HCT116 (cell line): ENCODE data around the gene ANO10. TPM values are rescaled to one million over a fixed set of nuclear protein-coding genes. Genes with fewer than 3 reads are reported as not detected.
"Not testable (repeated sequence)": the region's sequence is repeated elsewhere in the genome, so short reads cannot be mapped to it uniquely, and the experiment has no call there.

Experiments used
- ATAC-seq: fragments of 200-7000 bp; cut with Tn5 transposase; 2 replicates; pipeline ENCODE4 v1.9.1; 2020; ENCODE audit warnings: mild to moderate bottlenecking, moderate library complexity
- BruUV-seq: library from RNA; stranded (reverse); fragments of 400-500 nt; replicated peaks from 2 replicates; lab custom pipeline; 2021; lab: Mats Ljungman, UMichigan
- CTCF ChIA-PET: fragments of 300-600 bp; sonication (Branson Sonifier 250); formaldehyde crosslinking; loops from one replicate; lab custom pipeline; 2021; ENCODE audit warnings: antibody characterized with exemption; lab: Charles Lee
- POLR2A ChIA-PET: fragments of 300-600, 350-600 bp; sonication (Branson Sonifier 250); formaldehyde crosslinking; loops from one replicate; lab custom pipeline; 2021; ENCODE audit warnings: antibody characterized with exemption; lab: Charles Lee
- RAD21 ChIA-PET, 2 experiments: fragments of 300-600 bp; sonication (Branson Sonifier 250); formaldehyde crosslinking; loops; one replicate each; lab custom pipeline; 2023; ENCODE audit warnings: low total read pairs in 2 of 2; ENCODE audit not compliant: uncharacterized antibody in 2 of 2, unreplicated experiment in 2 of 2, low non-redundant PET in 1 of 2; lab: Charles Lee
- DNase-seq: peaks from one replicate; pipeline ENCODE4 v3.0.0-alpha.2; 2010; ENCODE audit warnings: low read depth, low spot score
- H2AFZ ChIP-seq: fragments of 200-600 bp; shearing (Covaris generic), sonication (generic); 2 replicates; pipeline ENCODE4 v1.6.1; 2017; ENCODE audit warnings: low read depth, mixed run types, mixed read lengths, antibody characterized with exemption, low read length; ENCODE audit not compliant: poor library complexity, severe bottlenecking
- H3K27ac ChIP-seq: 2 replicates; pipeline ENCODE4 v1.5.1; 2012; ENCODE audit warnings: low read depth, low read length
- H3K27me3 ChIP-seq: fragments of 200-600 bp; sonication (generic); 2 replicates; pipeline ENCODE4 v1.6.1; 2016; ENCODE audit warnings: mixed run types, low read length, mixed read lengths; ENCODE audit not compliant: insufficient read depth
- H3K36me3 ChIP-seq, 2 experiments: fragments of 200-500 bp in 1 of 2; fragments of 200-600 bp in 1 of 2; sonication (Bioruptor generic) in 1 of 2; sonication (generic) in 1 of 2; 2 replicates each; pipeline versions ENCODE4 v1.5.1 to v1.6.1; 2014 to 2016; ENCODE audit warnings: low read length in 2 of 2, inconsistent platforms in 1 of 2, mixed read lengths in 1 of 2, mixed run types in 1 of 2; ENCODE audit not compliant: insufficient read depth in 2 of 2, control insufficient read depth in 1 of 2
- H3K4me1 ChIP-seq, 2 experiments: fragments of 200-600 bp in 1 of 2; sonication (generic) in 1 of 2; 2 replicates each; pipeline versions ENCODE4 v1.5.1 to v1.6.1; 2012 to 2017; ENCODE audit warnings: low read length in 2 of 2, inconsistent platforms in 1 of 2, mild to moderate bottlenecking in 1 of 2, mixed read lengths in 1 of 2, mixed run types in 1 of 2, moderate library complexity in 1 of 2; ENCODE audit not compliant: insufficient read depth in 2 of 2, control insufficient read depth in 1 of 2
- H3K4me2 ChIP-seq: fragments of 200-600 bp; sonication (generic); 2 replicates; pipeline ENCODE4 v1.6.1; 2017; ENCODE audit warnings: mixed run types, low read length, mixed read lengths
- H3K4me3 ChIP-seq, 2 experiments: fragments of 200-600 bp in 1 of 2; sonication (generic) in 1 of 2; replicated peaks in 1 of 2; 2 replicates each; pipeline ENCODE4 v1.5.1; 2011 to 2016; ENCODE audit warnings: low read length in 2 of 2, control low read depth in 1 of 2, low read depth in 1 of 2, mild to moderate bottlenecking in 1 of 2, mixed read lengths in 1 of 2, mixed run types in 1 of 2
- H3K79me2 ChIP-seq: fragments of 200-600 bp; sonication (generic); 2 replicates; pipeline ENCODE4 v1.6.1; 2017; ENCODE audit warnings: mild to moderate bottlenecking, mixed run types, low read length, moderate library complexity, mixed read lengths; ENCODE audit not compliant: insufficient read depth
- H3K9ac ChIP-seq: fragments of 200-600 bp; sonication (generic); 2 replicates; pipeline ENCODE4 v1.6.1; 2016; ENCODE audit warnings: low read length, mixed read lengths
- H3K9me2 ChIP-seq: fragments of 200-600 bp; sonication (generic), shearing (Covaris generic); 2 replicates; pipeline ENCODE4 v1.6.1; 2017; ENCODE audit warnings: mixed run types, mild to moderate bottlenecking, moderate library complexity; ENCODE audit not compliant: insufficient read depth
- H3K9me3 ChIP-seq, 2 experiments: fragments of 200-500 bp in 1 of 2; fragments of 200-600 bp in 1 of 2; sonication (Bioruptor generic) in 1 of 2; sonication (generic) in 1 of 2; 2 replicates each; pipeline ENCODE4 v1.6.1; 2014 to 2017; ENCODE audit warnings: low read length in 2 of 2, mixed read lengths in 2 of 2, inconsistent platforms in 1 of 2, low read depth in 1 of 2, mild to moderate bottlenecking in 1 of 2, mixed run types in 1 of 2, moderate library complexity in 1 of 2; ENCODE audit not compliant: control insufficient read depth in 1 of 2, insufficient read depth in 1 of 2
- H4K20me1 ChIP-seq: fragments of 200-600 bp; sonication (generic), shearing (Covaris generic); 2 replicates; pipeline ENCODE4 v1.6.1; 2017; ENCODE audit warnings: mixed run types, mild to moderate bottlenecking, moderate library complexity; ENCODE audit not compliant: insufficient read depth
- CBX3 ChIP-seq: IDR thresholded peaks from 2 replicates; pipeline ENCODE4 v1.6.1; 2012; ENCODE audit warnings: low read depth
- CTCF ChIP-seq, 3 experiments: fragments of 200-600 bp in 1 of 3; sonication (generic) in 1 of 3; IDR thresholded peaks in 2 of 3; conservative IDR thresholded peaks in 1 of 3; 2 replicates each; pipeline ENCODE4 v1.5.1; 2012 to 2017; ENCODE audit warnings: low read depth in 2 of 3, low read length in 2 of 3, antibody characterized with exemption in 1 of 3, borderline replicate concordance in 1 of 3, control low read depth in 1 of 3, mild to moderate bottlenecking in 1 of 3, mixed read lengths in 1 of 3, mixed run types in 1 of 3, moderate library complexity in 1 of 3; ENCODE audit not compliant: insufficient read depth in 1 of 3
- EZH2 ChIP-seq: fragments of 200-600 bp; sonication (generic); IDR thresholded peaks from 2 replicates; pipeline ENCODE4 v1.6.1; 2017; ENCODE audit warnings: antibody characterized with exemption, mixed run types
- FOSL1 ChIP-seq: IDR thresholded peaks from 2 replicates; pipeline ENCODE4 v1.6.1; 2012; ENCODE audit warnings: low read depth
- RAD21 ChIP-seq: IDR thresholded peaks from 2 replicates; pipeline ENCODE4 v1.6.1; 2012; ENCODE audit warnings: low read depth, mild to moderate bottlenecking
- SP1 ChIP-seq: IDR thresholded peaks from 2 replicates; pipeline ENCODE4 v1.6.1; 2012; ENCODE audit warnings: low read depth
- SRF ChIP-seq: IDR thresholded peaks from 2 replicates; pipeline ENCODE4 v1.6.1; 2012; ENCODE audit warnings: low read depth
- TCF7L2 ChIP-seq: IDR thresholded peaks from 2 replicates; pipeline ENCODE4 v1.7.0; 2011; ENCODE audit warnings: borderline replicate concordance, inconsistent platforms; ENCODE audit not compliant: insufficient read depth, insufficient read length; ENCODE audit errors: extremely low read depth
- YY1 ChIP-seq: IDR thresholded peaks from 2 replicates; pipeline ENCODE4 v1.6.1; 2011; ENCODE audit warnings: low read length, low read depth, moderate library complexity, mild to moderate bottlenecking; ENCODE audit not compliant: insufficient replicate concordance; ENCODE audit errors: extremely low read depth
- intact Hi-C: fragments of 100-400 bp; cut with micrococcal nuclease; formaldehyde crosslinking; loops from 2 replicates; pipeline ENCODE4 v1.10.0; 2022
- total RNA-seq: library from RNA; stranded (reverse); gene quantifications from one replicate; pipeline ENCODE4 v1.2.1, GENCODE V29; 2021; ENCODE audit not compliant: unreplicated experiment

The ANO10 gene
- total RNA-seq, 1 experiment from 2014 or later = 13.3 TPM

GRCh38 chr3:43659250-43659880, 37.6 kb upstream of the ANO10 start (continued):
- no peak for TF ChIP-seq CBX3
- no peak for TF ChIP-seq SP1
- no peak for TF ChIP-seq TCF7L2
- no peak for TF ChIP-seq EZH2
- TF ChIP-seq SRF = no peak
- TF ChIP-seq YY1 = no peak
- TF ChIP-seq, all 23 proteins: peak for 0

DNA sequence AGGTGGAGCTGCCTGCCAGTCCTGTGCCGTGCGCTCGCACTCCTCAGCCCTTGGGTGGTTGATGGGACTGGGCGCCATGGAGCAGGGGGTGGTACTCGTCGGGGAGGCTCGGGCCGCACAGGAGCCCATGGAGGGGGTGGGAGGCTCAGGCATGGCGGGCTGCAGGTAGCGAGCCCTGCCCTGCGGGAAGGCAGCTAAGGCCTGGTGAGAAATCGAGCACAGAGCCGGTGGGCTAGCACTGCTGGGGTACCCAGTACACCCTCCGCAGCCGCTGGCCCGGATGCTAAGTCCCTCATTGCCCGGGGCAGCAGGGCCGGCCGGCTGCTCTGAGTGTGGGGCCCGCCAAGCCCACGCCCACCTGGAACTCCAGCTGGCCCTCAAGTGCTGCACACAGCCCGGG, 34.6 kb upstream of the ANO10 start:
- CTCF ChIA-PET, RAD21 ChIA-PET, POLR2A ChIA-PET, H3K9me3 ChIP-seq, H3K9me2 ChIP-seq, intact Hi-C loops, H3K27ac ChIP-seq, DNase-seq, ATAC-seq, H3K36me3 ChIP-seq, H3K4me1 ChIP-seq, H2AFZ ChIP-seq, H3K27me3 ChIP-seq, H3K4me3 ChIP-seq, H4K20me1 ChIP-seq, H3K4me2 ChIP-seq, H3K9ac ChIP-seq, H3K79me2 ChIP-seq, BruUV-seq: not testable (repeated sequence)

DNA sequence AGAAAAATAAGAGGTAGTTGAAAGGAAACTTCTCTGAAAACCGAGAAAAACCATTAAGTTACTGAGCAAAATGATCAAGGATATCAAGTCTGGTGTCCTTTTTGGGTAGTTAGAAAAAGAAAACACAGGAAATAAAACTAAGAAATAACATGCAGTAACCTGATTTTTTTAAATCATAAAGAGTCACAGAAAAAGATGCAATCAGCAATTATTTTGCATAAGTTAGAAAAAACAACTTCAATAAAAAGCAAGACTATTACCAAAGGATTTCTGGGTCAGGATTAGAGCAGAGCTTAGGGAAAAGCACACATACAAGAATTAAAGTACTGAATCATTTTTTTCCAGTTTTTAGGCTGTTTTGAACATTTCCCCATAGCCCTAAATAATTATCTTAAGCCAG, 28.5 kb upstream of the ANO10 start:
- Histone ChIP-seq H2AFZ (no peak overlapping the region), H3K9me2 (no peaks in the 10 kb centered on the region; the same call in 1 of the 2 replicates), H3K79me2 (no peaks in the 10 kb centered on the region), H3K9me3 (no peaks in the 10 kb centered on the region), H3K27me3 (no peaks in the 10 kb centered on the region), H3K4me2 (no peak overlapping the region), H3K4me1 (peaks cover 0 to 5% of the 10 kb centered on the region in 2 experiments; a peak in 1 of 4 replicates), H3K27ac (no peak overlapping the region), H4K20me1 (no peaks in the 10 kb centered on the region), H3K4me3 (no peak overlapping the region), H3K9ac (no peak overlapping the region), H3K36me3 (no peaks in the 10 kb centered on the region)
- no TSS peak for BruUV-seq
- RAD21 ChIA-PET = no interaction called here
- intact Hi-C loops = no loop called here
- ATAC-seq (no peak), DNase-seq (no peak)
- CTCF ChIA-PET = no interaction called here
- POLR2A ChIA-PET = no interaction called here
- TF ChIP-seq CTCF (IDR thresholded peaks at IDR 0.05 in 2 of 3, conservative IDR thresholded peaks at IDR 0.05 in 1 of 3; ENCODE audit: borderline replicate concordance in 1 of 3, insufficient read depth in 1 of 3, low read depth in 2 of 3, low read length in 2 of 3) = no peak
- no peak for TF ChIP-seq TCF7L2
- no peak for TF ChIP-seq RAD21
- TF ChIP-seq FOSL1 = no peak
- no peak for TF ChIP-seq CBX3
